Inflammatory macrophage treated with lipopolysaccharide for 1 hour (primary cell): ENCODE results near the gene PGGHG.

Source experiments
- DNase-seq, 2 donors: peaks; one replicate each; pipeline ENCODE4 v3.0.0-alpha.2; 2020 to 2022

Gene PGGHG

GRCh38 chr11:288478-289397, at the start of gene PGGHG:
TSS of gene PGGHG (plus strand) at chr11:289126. CDS start at chr11:289817, 691 bp downstream.
- peak in 1 of 2 donors; percentile 34 for DNase-seq

GRCh38 chr11:240315-240714, 48.6 kb upstream of the PGGHG start:
- no peak for DNase-seq

- DNase-seq: no peak
These were observed 47.3 kb upstream of the PGGHG start for GRCh38 chr11:241634-242033.

GRCh38 chr11:244376-244775, 44.5 kb upstream of the PGGHG start:
- no peak for DNase-seq

- DNase-seq: no peak
These were observed 39.9 kb upstream of the PGGHG start for GRCh38 chr11:249062-249461.

- DNase-seq: no peak
These were observed 38.7 kb upstream of the PGGHG start for GRCh38 chr11:250274-250673.

GRCh38 chr11:250740-251299, 38.1 kb upstream of the PGGHG start:
- peak; percentile 12 to 76 for DNase-seq

- DNase-seq: no peak
These were observed 37.4 kb upstream of the PGGHG start for GRCh38 chr11:251550-251949.

GRCh38 chr11:252666-253065, 36.3 kb upstream of the PGGHG start:
- no peak for DNase-seq

GRCh38 chr11:253160-253885, 35.6 kb upstream of the PGGHG start:
- no peak for DNase-seq

GRCh38 chr11:253886-254270, 35.0 kb upstream of the PGGHG start:
- DNase-seq: no peak

GRCh38 chr11:255176-255575, 33.8 kb upstream of the PGGHG start:
- DNase-seq: no peak

- no peak for DNase-seq
These were observed 33.1 kb upstream of the PGGHG start for GRCh38 chr11:255816-256215.

GRCh38 chr11:256952-257737, 31.8 kb upstream of the PGGHG start:
- no peak for DNase-seq

- no peak for DNase-seq
These were observed 31.0 kb upstream of the PGGHG start for GRCh38 chr11:257766-258493.

- DNase-seq: no peak
These were observed 29.5 kb upstream of the PGGHG start for GRCh38 chr11:259413-259812.

GRCh38 chr11:261624-262023, 27.3 kb upstream of the PGGHG start:
- DNase-seq: no peak

- DNase-seq: peak; percentile 37
These were observed 22.1 kb upstream of the PGGHG start for GRCh38 chr11:266676-267439.

- DNase-seq: peak; percentile 39 to 58
These were observed 21.4 kb upstream of the PGGHG start for GRCh38 chr11:267491-267994.

- peak; percentile 60 to 68 for DNase-seq
These were observed 20.2 kb upstream of the PGGHG start for GRCh38 chr11:268716-269145.
